OCI-LY1 (cell line): ENCODE data around the gene SLIT3.

Experiments used
- H2AFZ ChIP-seq: fragments of 200-600 bp; sonication (generic), shearing (Covaris generic); 2 replicates; pipeline ENCODE4 v1.6.0; 2014; ENCODE audit warnings: antibody characterized with exemption, mild to moderate bottlenecking, low read length
- H3F3A ChIP-seq: fragments of 200-600 bp; sonication (generic), shearing (Covaris generic); 2 replicates; pipeline ENCODE4 v1.6.0; 2014; ENCODE audit warnings: mild to moderate bottlenecking, antibody characterized with exemption, low read length, moderate library complexity; ENCODE audit not compliant: insufficient read depth
- H3K27ac ChIP-seq: fragments of 200-600 bp; sonication (generic); 2 replicates; pipeline ENCODE4 v1.5.1; 2014; ENCODE audit warnings: low read length, mixed run types, mild to moderate bottlenecking, low read depth; ENCODE audit not compliant: poor library complexity, severe bottlenecking
- H3K27me3 ChIP-seq: fragments of 200-600 bp; sonication (generic); 2 replicates; pipeline ENCODE4 v1.6.0; 2014; ENCODE audit warnings: antibody characterized with exemption, mild to moderate bottlenecking, low read length, moderate library complexity; ENCODE audit not compliant: insufficient read depth
- H3K36me3 ChIP-seq: fragments of 200-600 bp; sonication (generic); 2 replicates; pipeline ENCODE4 v1.6.1; 2014; ENCODE audit warnings: mild to moderate bottlenecking, antibody characterized with exemption, low read length, moderate library complexity, mixed read lengths; ENCODE audit not compliant: insufficient read depth
- H3K4me1 ChIP-seq: fragments of 200-600 bp; sonication (generic); 2 replicates; pipeline ENCODE4 v1.5.1; 2014; ENCODE audit warnings: mild to moderate bottlenecking, low read length, moderate library complexity; ENCODE audit not compliant: insufficient read depth, severe bottlenecking
- H3K4me2 ChIP-seq: fragments of 200-600 bp; sonication (generic), shearing (Covaris generic); 2 replicates; pipeline ENCODE4 v1.6.1; 2014; ENCODE audit warnings: low read length
- H3K4me3 ChIP-seq: fragments of 200-600 bp; sonication (generic); 2 replicates; pipeline ENCODE4 v1.5.1; 2014; ENCODE audit warnings: low read length, low read depth, mild to moderate bottlenecking, mixed read lengths; ENCODE audit not compliant: poor library complexity, severe bottlenecking
- H3K79me2 ChIP-seq: fragments of 200-600 bp; shearing (Covaris generic); 2 replicates; pipeline ENCODE4 v1.6.1; 2016; ENCODE audit warnings: mixed run types, low read length, mixed read lengths; ENCODE audit not compliant: insufficient read depth
- H3K9ac ChIP-seq: fragments of 200-600 bp; sonication (generic), shearing (Covaris generic); 2 replicates; pipeline ENCODE4 v1.6.1; 2014; ENCODE audit warnings: mild to moderate bottlenecking, low read length, mixed read lengths
- H3K9me2 ChIP-seq: fragments of 200-600 bp; sonication (generic), shearing (Covaris generic); 2 replicates; pipeline ENCODE4 v1.6.1; 2014; ENCODE audit warnings: low read depth, mild to moderate bottlenecking, low read length, mixed read lengths
- H3K9me3 ChIP-seq: fragments of 200-600 bp; shearing (Covaris generic); 2 replicates; pipeline ENCODE4 v1.6.1; 2014; ENCODE audit warnings: low read length, mixed read lengths
- H4K20me1 ChIP-seq: fragments of 200-600 bp; sonication (generic), shearing (Covaris generic); 2 replicates; pipeline ENCODE4 v1.6.0; 2016; ENCODE audit warnings: mild to moderate bottlenecking, low read length; ENCODE audit not compliant: insufficient read depth
- EZH2 ChIP-seq: fragments of 200-600 bp; sonication (generic), shearing (Covaris generic); IDR thresholded peaks from 2 replicates; pipeline ENCODE4 v1.8.0; 2017; ENCODE audit warnings: borderline replicate concordance, mixed run types, mild to moderate bottlenecking, antibody characterized with exemption, low read length, moderate library complexity, mixed read lengths
- TF ChIP-seq, protein P1 (sequence below): fragments of 200-600 bp; sonication (generic), shearing (Covaris generic); IDR thresholded peaks from 2 replicates; pipeline ENCODE4 v1.5.1; 2017; ENCODE audit warnings: mild to moderate bottlenecking, antibody characterized with exemption, low read length, moderate library complexity, mixed read lengths

The SLIT3 gene

DNA sequence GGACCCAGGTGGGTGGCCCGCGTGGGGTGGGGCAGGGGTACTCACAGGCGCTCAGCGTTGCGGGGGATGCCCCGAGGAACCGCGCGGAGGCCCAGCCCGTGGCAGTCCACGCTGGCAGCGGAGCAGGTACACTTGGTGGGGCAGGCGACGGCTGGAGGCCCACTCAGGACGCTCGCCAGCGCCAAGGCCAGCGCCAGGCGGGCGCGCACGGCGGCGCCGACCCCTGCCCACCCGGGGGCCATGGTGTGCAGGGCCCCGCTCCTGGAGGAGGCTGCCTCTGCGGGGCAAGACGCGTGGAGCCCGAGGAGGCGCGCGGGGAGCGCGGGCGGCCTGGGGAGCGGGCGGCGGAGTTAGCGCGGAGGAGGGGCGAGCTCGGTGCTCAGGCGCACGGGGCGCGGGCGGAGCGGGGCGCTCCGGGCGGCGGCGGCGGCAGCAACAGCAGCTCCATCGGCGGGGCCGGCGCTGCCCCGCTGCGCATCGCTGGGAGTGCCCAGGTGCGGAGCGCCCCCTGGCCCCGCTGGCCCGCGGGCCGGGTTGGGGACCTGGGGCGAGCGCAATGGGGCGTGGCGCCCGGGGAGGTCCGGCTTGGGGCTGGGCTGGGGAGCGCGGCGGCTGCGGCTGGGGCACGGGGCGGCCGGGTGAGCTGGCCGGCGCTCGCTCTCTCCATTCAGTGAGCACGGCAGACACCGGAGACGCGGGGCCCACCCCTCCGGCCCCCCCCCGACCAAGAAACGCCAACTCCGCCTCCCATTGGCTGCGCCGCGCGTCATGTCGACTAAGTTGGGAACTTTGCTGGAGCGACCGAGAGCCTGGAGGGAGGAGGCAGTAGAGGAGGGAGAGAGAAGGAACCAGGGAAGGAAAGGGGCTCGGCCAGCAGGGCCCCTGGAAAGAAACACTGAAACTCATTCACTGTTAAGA is at the start of gene SLIT3:
Gene SLIT3 (minus strand): TSS at position 672 of the 918 bp plus-strand sequence. CDS start 430 bp downstream, at position 242.
- TF ChIP-seq, protein P1, sequence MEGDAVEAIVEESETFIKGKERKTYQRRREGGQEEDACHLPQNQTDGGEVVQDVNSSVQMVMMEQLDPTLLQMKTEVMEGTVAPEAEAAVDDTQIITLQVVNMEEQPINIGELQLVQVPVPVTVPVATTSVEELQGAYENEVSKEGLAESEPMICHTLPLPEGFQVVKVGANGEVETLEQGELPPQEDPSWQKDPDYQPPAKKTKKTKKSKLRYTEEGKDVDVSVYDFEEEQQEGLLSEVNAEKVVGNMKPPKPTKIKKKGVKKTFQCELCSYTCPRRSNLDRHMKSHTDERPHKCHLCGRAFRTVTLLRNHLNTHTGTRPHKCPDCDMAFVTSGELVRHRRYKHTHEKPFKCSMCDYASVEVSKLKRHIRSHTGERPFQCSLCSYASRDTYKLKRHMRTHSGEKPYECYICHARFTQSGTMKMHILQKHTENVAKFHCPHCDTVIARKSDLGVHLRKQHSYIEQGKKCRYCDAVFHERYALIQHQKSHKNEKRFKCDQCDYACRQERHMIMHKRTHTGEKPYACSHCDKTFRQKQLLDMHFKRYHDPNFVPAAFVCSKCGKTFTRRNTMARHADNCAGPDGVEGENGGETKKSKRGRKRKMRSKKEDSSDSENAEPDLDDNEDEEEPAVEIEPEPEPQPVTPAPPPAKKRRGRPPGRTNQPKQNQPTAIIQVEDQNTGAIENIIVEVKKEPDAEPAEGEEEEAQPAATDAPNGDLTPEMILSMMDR = no peak
- no peak for TF ChIP-seq EZH2
- H3K4me2 ChIP-seq = no peak within 1 kb of the TSS
- no peak within 1 kb of the TSS for H3K9ac ChIP-seq
- no peaks in the 10 kb centered on the region for H3K9me2 ChIP-seq
- no peaks in the 10 kb centered on the region for H3K4me1 ChIP-seq
- no peaks in the 10 kb centered on the region for H3F3A ChIP-seq
- no peak within 1 kb of the TSS for H3K4me3 ChIP-seq
- H3K27ac ChIP-seq = no peak within 1 kb of the TSS
- H3K27me3 ChIP-seq = no peaks in the 10 kb centered on the region
- H3K79me2 ChIP-seq = no peaks in the 10 kb centered on the region
- H3K36me3 ChIP-seq = no peaks in the 10 kb centered on the region
- H2AFZ ChIP-seq = no peak within 1 kb of the TSS
- no peaks in the 10 kb centered on the region for H4K20me1 ChIP-seq
- no peaks in the 10 kb centered on the region for H3K9me3 ChIP-seq

- no peaks in the 10 kb centered on the region for H3K4me1 ChIP-seq
- H3K9ac ChIP-seq = no peak overlapping the region
- H3K4me3 ChIP-seq = no peak overlapping the region
- no peaks in the 10 kb centered on the region for H3K9me3 ChIP-seq
- H3K27me3 ChIP-seq = no peaks in the 10 kb centered on the region
- H3F3A ChIP-seq = no peaks in the 10 kb centered on the region
- no peaks in the 10 kb centered on the region for H3K79me2 ChIP-seq
- TF ChIP-seq, protein P1 = no peak
- no peak for TF ChIP-seq EZH2
- no peak overlapping the region for H2AFZ ChIP-seq
- no peaks in the 10 kb centered on the region for H3K9me2 ChIP-seq
- H4K20me1 ChIP-seq = no peaks in the 10 kb centered on the region
- H3K4me2 ChIP-seq = no peak overlapping the region
- no peak overlapping the region for H3K27ac ChIP-seq
- no peaks in the 10 kb centered on the region for H3K36me3 ChIP-seq
Observed at GRCh38 chr5:169350016-169350415, 49.1 kb upstream of the SLIT3 start.

- Histone ChIP-seq H3K79me2 (no peaks in the 10 kb centered on the region), H3K4me2 (no peak overlapping the region), H3K36me3 (no peaks in the 10 kb centered on the region), H3K9me2 (no peaks in the 10 kb centered on the region), H3K27ac (no peak overlapping the region), H4K20me1 (no peaks in the 10 kb centered on the region), H3K4me1 (no peaks in the 10 kb centered on the region), H3K9me3 (no peaks in the 10 kb centered on the region), H3K9ac (no peak overlapping the region), H3F3A (no peaks in the 10 kb centered on the region), H3K27me3 (no peaks in the 10 kb centered on the region), H2AFZ (no peak overlapping the region), H3K4me3 (no peak overlapping the region)
- no peak for TF ChIP-seq EZH2
- TF ChIP-seq, protein P1 = no peak
Observed at GRCh38 chr5:169347786-169348185, 46.8 kb upstream of the SLIT3 start.
